ENCODE data around the gene ATG16L1. TPM values are rescaled to one million over a fixed set of nuclear protein-coding genes. Genes with fewer than 3 reads are reported as not detected.
A peak's percentile ranks its signal among the peaks of the same experiment; 100 is the strongest.

ATG16L1 gene
- total RNA-seq, 1 donor, result 29.3 TPM

- H3K36me3 ChIP-seq (ENCODE audit: insufficient read depth, low read length), result no peaks in the 10 kb centered on the region
- no peaks in the 10 kb centered on the region for H4K20me1 ChIP-seq (ENCODE audit: insufficient read depth, low read length)
- H3K4me1 ChIP-seq (ENCODE audit: insufficient read depth, low read length), result no peaks in the 10 kb centered on the region
- no peak overlapping the region for H3K4me2 ChIP-seq (ENCODE audit: insufficient read depth, low read length)
- TF ChIP-seq CTCF (IDR thresholded peaks at IDR 0.05; ENCODE audit: extremely low read depth, low read depth, low read length), result no peak
- H3K79me2 ChIP-seq (ENCODE audit: insufficient read depth, low read length), result no peaks in the 10 kb centered on the region
- no peak overlapping the region for H3K4me3 ChIP-seq (ENCODE audit: insufficient read depth, low read length)
- no peak overlapping the region for H2AFZ ChIP-seq (ENCODE audit: low read length)
- H3K27me3 ChIP-seq (ENCODE audit: insufficient read depth, low read length), result peaks cover 10% of the 10 kb centered on the region
- DNase-seq (ENCODE audit: insufficient read length, low spot score, missing footprints), result no peak
- no peaks in the 10 kb centered on the region for H3K9me3 ChIP-seq (ENCODE audit: low read depth, low read length)
- H3K27ac ChIP-seq (ENCODE audit: low read depth, low read length), result no peak overlapping the region
Observed at GRCh38 chr2:233341296-233341695, 89.8 kb downstream of the ATG16L1 start.

- no peaks in the 10 kb centered on the region for H3K79me2 ChIP-seq (ENCODE audit: insufficient read depth, low read length)
- H2AFZ ChIP-seq (ENCODE audit: low read length), result no peak overlapping the region
- no peak overlapping the region for H3K4me2 ChIP-seq (ENCODE audit: insufficient read depth, low read length)
- no peaks in the 10 kb centered on the region for H3K4me1 ChIP-seq (ENCODE audit: insufficient read depth, low read length)
- no peaks in the 10 kb centered on the region for H4K20me1 ChIP-seq (ENCODE audit: insufficient read depth, low read length)
- H3K4me3 ChIP-seq (ENCODE audit: insufficient read depth, low read length), result no peak overlapping the region
- H3K36me3 ChIP-seq (ENCODE audit: insufficient read depth, low read length), result no peaks in the 10 kb centered on the region
- no peaks in the 10 kb centered on the region for H3K9me3 ChIP-seq (ENCODE audit: low read depth, low read length)
- DNase-seq (ENCODE audit: insufficient read length, low spot score, missing footprints), result no peak
- no peak for TF ChIP-seq CTCF (IDR thresholded peaks at IDR 0.05; ENCODE audit: extremely low read depth, low read depth, low read length)
- H3K27ac ChIP-seq (ENCODE audit: low read depth, low read length), result no peak overlapping the region
- peaks cover 6% of the 10 kb centered on the region for H3K27me3 ChIP-seq (ENCODE audit: insufficient read depth, low read length)
Observed at GRCh38 chr2:233342301-233342700, 90.8 kb downstream of the ATG16L1 start.

GRCh38 chr2:233343171-233343705 lies 91.8 kb downstream of the ATG16L1 start:
- Histone ChIP-seq H3K4me3 (ENCODE audit: insufficient read depth, low read length) (no peak overlapping the region), H3K9me3 (ENCODE audit: low read depth, low read length) (no peaks in the 10 kb centered on the region), H3K27ac (ENCODE audit: low read depth, low read length) (no peak overlapping the region), H3K27me3 (ENCODE audit: insufficient read depth, low read length) (peaks cover 3% of the 10 kb centered on the region), H2AFZ (ENCODE audit: low read length) (no peak overlapping the region), H3K4me2 (ENCODE audit: insufficient read depth, low read length) (no peak overlapping the region), H3K4me1 (ENCODE audit: insufficient read depth, low read length) (no peaks in the 10 kb centered on the region), H3K36me3 (ENCODE audit: insufficient read depth, low read length) (no peaks in the 10 kb centered on the region), H3K79me2 (ENCODE audit: insufficient read depth, low read length) (no peaks in the 10 kb centered on the region), H4K20me1 (ENCODE audit: insufficient read depth, low read length) (no peaks in the 10 kb centered on the region)
- no peak for DNase-seq (ENCODE audit: insufficient read length, low spot score, missing footprints)
- TF ChIP-seq CTCF (IDR thresholded peaks at IDR 0.05; ENCODE audit: extremely low read depth, low read depth, low read length), result no peak

Small RNA genes lying within 50 kb of the gene (small RNA-seq; reads per million reads assigned to genes)
- not detected for gene RN7SL32P
- gene SCARNA5, result 22.7 reads per million, percentile 95 among the genes with 10 or more reads in this experiment
- gene SCARNA6, result 2.1 reads per million, percentile 66 among the genes with 10 or more reads in this experiment

Other genes starting within 250 kb of the ATG16L1 start
- gene NGEF, start 238.4 kb upstream of the ATG16L1 start, total RNA-seq, result 4.7 TPM in 1 of 2 replicates, not detected in the other
- not detected in 2 replicates for gene NEU2, start 219.0 kb upstream of the ATG16L1 start, total RNA-seq
- under 0.01 TPM in 2 replicates for gene INPP5D, start 191.3 kb upstream of the ATG16L1 start, total RNA-seq
- gene SAG, start 56.1 kb downstream of the ATG16L1 start, total RNA-seq, result not detected in 2 replicates
- gene DGKD, start 102.8 kb downstream of the ATG16L1 start, total RNA-seq, result 6.5 TPM in 2 replicates

Data from osteoblast (primary cell).